ENCODE measurements around the gene ASPM. TPM values are rescaled to one million over a fixed set of nuclear protein-coding genes. Genes with fewer than 3 reads are reported as not detected.

The ASPM gene
- polyA plus RNA-seq, 1 of the 3 experiments (the other 2 are of a cell fraction), result 3.0 TPM

- no peaks in the 10 kb centered on the region for H3K9me2 ChIP-seq
- no peak overlapping the region for H3K4me2 ChIP-seq
- no peak overlapping the region for H3K27ac ChIP-seq (ENCODE audit: low read depth in 2 of 2, low read length in 1 of 2)
- TF ChIP-seq YY1 (IDR thresholded peaks at IDR 0.05; ENCODE audit: low read depth) (no peak), POLR2AphosphoS5 (IDR thresholded peaks at IDR 0.05; ENCODE audit: low read depth, low read length) (no peak), RXRA (IDR thresholded peaks at IDR 0.05; ENCODE audit: borderline replicate concordance, low read depth) (no peak), GABPA (IDR thresholded peaks at IDR 0.05; ENCODE audit: low read depth) (no peak)
- H4K20me1 ChIP-seq (ENCODE audit: insufficient read depth), result no peaks in the 10 kb centered on the region
- H2AFZ ChIP-seq (ENCODE audit: low read depth), result no peak overlapping the region
- no peak overlapping the region for H3K4me3 ChIP-seq (ENCODE audit: low read depth in 2 of 2, low read length in 1 of 2)
- POLR2A ChIA-PET, result no interaction called here
- H3K9ac ChIP-seq, result no peak overlapping the region
- H3K9me3 ChIP-seq, result no peaks in the 10 kb centered on the region
- over 99% methylated on average over 5 of the region's 5 CpGs for whole genome bisulfite sequencing (ENCODE audit: low lambda C conversion rate)
- H3K27me3 ChIP-seq (ENCODE audit: insufficient read depth), result no peaks in the 10 kb centered on the region
- no peaks in the 10 kb centered on the region; a peak in 2 of 4 replicates for H3K4me1 ChIP-seq (ENCODE audit: control insufficient read depth in 1 of 2, insufficient read depth in 2 of 2, low read depth in 1 of 2, low read length in 1 of 2)
- peaks cover 15% of the 10 kb centered on the region; the same call in 1 of the 2 replicates for H3K79me2 ChIP-seq (ENCODE audit: insufficient read depth)
- H3K36me3 ChIP-seq (replicated peaks in 1 of 2; ENCODE audit: control insufficient read depth in 1 of 2, insufficient read depth in 2 of 2, low read length in 1 of 2), result peaks cover 53 to 61% of the 10 kb centered on the region in 2 experiments
- CTCF ChIA-PET, result interaction anchor here (1.0 kb wide), 1 partner anchor 18 kb away, joined by 3 read pairs; no protein-coding TSS in a partner anchor
- no peak for DNase-seq
- H3F3A ChIP-seq (replicated peaks; ENCODE audit: insufficient read depth), result peaks cover 3% of the 10 kb centered on the region
These were observed 43.2 kb downstream of the ASPM start for GRCh38 chr1:197103300-197103699.

GRCh38 chr1:197101978-197102377 is 44.5 kb downstream of the ASPM start:
- WGBS (ENCODE audit: low lambda C conversion rate), result 74% methylated on average over 3 of the region's 3 CpGs
- Histone ChIP-seq H3K27ac (ENCODE audit: low read depth in 2 of 2, low read length in 1 of 2) (no peak overlapping the region), H3K9me2 (no peaks in the 10 kb centered on the region), H3K9me3 (no peaks in the 10 kb centered on the region), H3K79me2 (ENCODE audit: insufficient read depth) (peaks cover 2% of the 10 kb centered on the region; the same call in 1 of the 2 replicates), H3K27me3 (ENCODE audit: insufficient read depth) (no peaks in the 10 kb centered on the region), H3F3A (replicated peaks; ENCODE audit: insufficient read depth) (peaks cover 6% of the 10 kb centered on the region), H3K4me3 (ENCODE audit: low read depth in 2 of 2, low read length in 1 of 2) (no peak overlapping the region), H3K9ac (no peak overlapping the region), H2AFZ (ENCODE audit: low read depth) (no peak overlapping the region), H3K4me1 (ENCODE audit: control insufficient read depth in 1 of 2, insufficient read depth in 2 of 2, low read depth in 1 of 2, low read length in 1 of 2) (no peaks in the 10 kb centered on the region; a peak in 2 of 4 replicates), H4K20me1 (ENCODE audit: insufficient read depth) (no peaks in the 10 kb centered on the region), H3K4me2 (no peak overlapping the region), H3K36me3 (replicated peaks in 1 of 2; ENCODE audit: control insufficient read depth in 1 of 2, insufficient read depth in 2 of 2, low read length in 1 of 2) (peaks cover 45 to 48% of the 10 kb centered on the region in 2 experiments)
- no peak for DNase-seq
- ChIA-PET POLR2A (no interaction called here), CTCF (no interaction called here)
- TF ChIP-seq MAX (IDR thresholded peaks at IDR 0.05; ENCODE audit: low read depth), result no peak
- no peak for TF ChIP-seq FOXJ3 (CRISPR knock-in tag; IDR thresholded peaks at IDR 0.05)
- no peak for TF ChIP-seq SIN3A (IDR thresholded peaks at IDR 0.05; ENCODE audit: borderline replicate concordance, low read depth, low read length)
- no peak for TF ChIP-seq RAD21 (IDR thresholded peaks at IDR 0.05; ENCODE audit: low read length)
- no peak for TF ChIP-seq REST (IDR thresholded peaks at IDR 0.05; ENCODE audit: low read depth, low read length)
- TF ChIP-seq FOXM1 (IDR thresholded peaks at IDR 0.05; ENCODE audit: low read depth), result no peak
- no peak for TF ChIP-seq TCF12 (IDR thresholded peaks at IDR 0.05)
- no peak for TF ChIP-seq SMC3 (IDR thresholded peaks at IDR 0.05; ENCODE audit: low read depth, low read length)
- TF ChIP-seq TEAD4 (IDR thresholded peaks at IDR 0.05; ENCODE audit: borderline replicate concordance, insufficient read depth), result no peak
- no peak for TF ChIP-seq YY1 (IDR thresholded peaks at IDR 0.05; ENCODE audit: low read depth)
- no peak for TF ChIP-seq PBX3 (IDR thresholded peaks at IDR 0.05)
- no peak for TF ChIP-seq IRF3 (IDR thresholded peaks at IDR 0.05; ENCODE audit: low read depth, low read length)
- no peak for TF ChIP-seq EP300 (IDR thresholded peaks at IDR 0.05; ENCODE audit: borderline replicate concordance in 1 of 2, low read depth in 1 of 2, low read length in 1 of 2)
- TF ChIP-seq POLR2AphosphoS5 (IDR thresholded peaks at IDR 0.05; ENCODE audit: low read depth, low read length), result no peak
- TF ChIP-seq ELF1 (IDR thresholded peaks at IDR 0.05), result no peak
- no peak for TF ChIP-seq CHD2 (IDR thresholded peaks at IDR 0.05; ENCODE audit: low read length, partially characterized antibody)
- TF ChIP-seq FOSL2 (IDR thresholded peaks at IDR 0.05; ENCODE audit: borderline replicate concordance, low read depth), result no peak
- TF ChIP-seq GABPA (IDR thresholded peaks at IDR 0.05; ENCODE audit: low read depth), result no peak
- TF ChIP-seq NRF1 (IDR thresholded peaks at IDR 0.05; ENCODE audit: low read depth, low read length), result no peak
